ENCODE data around the gene SPATA12.

SPATA12 gene

DNA sequence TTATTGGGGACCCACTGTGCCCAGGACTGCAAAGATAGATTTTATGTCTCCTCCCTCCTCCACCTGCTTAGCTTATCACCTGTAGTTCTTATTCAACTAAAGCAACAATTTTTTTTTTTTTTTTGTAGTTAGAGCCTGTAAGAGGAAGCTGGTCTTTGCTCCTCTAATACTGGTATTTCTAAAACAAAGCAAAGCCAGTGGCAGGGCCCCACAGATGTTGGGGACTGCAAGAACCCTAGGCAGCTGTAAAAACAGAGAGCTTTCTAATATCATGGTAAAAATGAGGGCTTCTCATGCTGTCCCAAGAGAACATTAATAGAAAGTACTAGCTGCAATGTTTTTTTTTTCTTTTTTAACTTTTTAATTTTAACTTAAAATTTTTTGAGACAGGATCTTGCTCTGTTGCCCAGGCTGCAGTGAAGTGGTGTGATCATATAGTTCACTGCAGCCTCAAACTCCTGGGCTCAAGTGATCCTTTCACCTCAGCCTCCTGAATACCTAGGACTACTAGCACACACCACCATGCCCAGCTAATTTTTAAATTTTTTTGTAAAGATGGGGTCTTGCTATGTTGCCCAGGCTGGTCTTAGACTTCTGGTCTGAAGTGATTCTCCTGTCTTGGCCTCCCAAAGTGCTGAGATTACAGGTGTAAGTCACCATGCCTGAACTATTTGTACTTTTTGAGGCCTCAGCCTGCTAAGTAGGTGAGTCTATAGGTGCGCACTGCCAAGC lies 27.1 kb downstream of the SPATA12 start:
- TF ChIP-seq EZH2phosphoT487 (conservative IDR thresholded peaks at IDR 0.05; ENCODE audit: low read length): no peak
- TF ChIP-seq, protein P1, sequence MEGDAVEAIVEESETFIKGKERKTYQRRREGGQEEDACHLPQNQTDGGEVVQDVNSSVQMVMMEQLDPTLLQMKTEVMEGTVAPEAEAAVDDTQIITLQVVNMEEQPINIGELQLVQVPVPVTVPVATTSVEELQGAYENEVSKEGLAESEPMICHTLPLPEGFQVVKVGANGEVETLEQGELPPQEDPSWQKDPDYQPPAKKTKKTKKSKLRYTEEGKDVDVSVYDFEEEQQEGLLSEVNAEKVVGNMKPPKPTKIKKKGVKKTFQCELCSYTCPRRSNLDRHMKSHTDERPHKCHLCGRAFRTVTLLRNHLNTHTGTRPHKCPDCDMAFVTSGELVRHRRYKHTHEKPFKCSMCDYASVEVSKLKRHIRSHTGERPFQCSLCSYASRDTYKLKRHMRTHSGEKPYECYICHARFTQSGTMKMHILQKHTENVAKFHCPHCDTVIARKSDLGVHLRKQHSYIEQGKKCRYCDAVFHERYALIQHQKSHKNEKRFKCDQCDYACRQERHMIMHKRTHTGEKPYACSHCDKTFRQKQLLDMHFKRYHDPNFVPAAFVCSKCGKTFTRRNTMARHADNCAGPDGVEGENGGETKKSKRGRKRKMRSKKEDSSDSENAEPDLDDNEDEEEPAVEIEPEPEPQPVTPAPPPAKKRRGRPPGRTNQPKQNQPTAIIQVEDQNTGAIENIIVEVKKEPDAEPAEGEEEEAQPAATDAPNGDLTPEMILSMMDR (IDR thresholded peaks at IDR 0.05; ENCODE audit: insufficient read depth, low read length, poor library complexity, severe bottlenecking): no peak

GRCh38 chr3:57088503-57088902 lies 28.0 kb downstream of the SPATA12 start:
- no peak overlapping the region for H3K27ac ChIP-seq (ENCODE audit: low read depth, low read length)
- no peaks in the 10 kb centered on the region for H4K20me1 ChIP-seq (ENCODE audit: low read depth, low read length)
- H2AFZ ChIP-seq (ENCODE audit: low read depth, low read length, severe bottlenecking): no peak overlapping the region
- no peak overlapping the region for H3K4me2 ChIP-seq (ENCODE audit: low read depth, low read length, poor library complexity, severe bottlenecking)
- TF ChIP-seq EZH2phosphoT487 (conservative IDR thresholded peaks at IDR 0.05; ENCODE audit: low read length): no peak
- TF ChIP-seq, protein P1 (IDR thresholded peaks at IDR 0.05; ENCODE audit: insufficient read depth, low read length, poor library complexity, severe bottlenecking): no peak
- no peaks in the 10 kb centered on the region for H3K27me3 ChIP-seq (ENCODE audit: low read length)
- no peaks in the 10 kb centered on the region for H3K79me2 ChIP-seq (ENCODE audit: insufficient read depth, low read length)
- no peaks in the 10 kb centered on the region for H3K9me2 ChIP-seq (replicated peaks; ENCODE audit: insufficient read depth, low read length)
- H3K9ac ChIP-seq (ENCODE audit: low read length): no peak overlapping the region
- no peaks in the 10 kb centered on the region for H3K36me3 ChIP-seq (ENCODE audit: low read length)
- H3K4me3 ChIP-seq (ENCODE audit: insufficient read depth, low read length, poor library complexity, severe bottlenecking): no peak overlapping the region
- no peaks in the 10 kb centered on the region for H3F3A ChIP-seq (ENCODE audit: insufficient read depth)
- H3K9me3 ChIP-seq (ENCODE audit: insufficient read depth, low read length): no peaks in the 10 kb centered on the region

More for the DNA sequence above, 27.1 kb downstream of the SPATA12 start:
- Histone ChIP-seq H3K27me3 (ENCODE audit: low read length) (no peaks in the 10 kb centered on the region), H3K9ac (ENCODE audit: low read length) (no peak overlapping the region), H3K27ac (ENCODE audit: low read depth, low read length) (no peak overlapping the region), H3K4me3 (ENCODE audit: insufficient read depth, low read length, poor library complexity, severe bottlenecking) (no peak overlapping the region), H4K20me1 (ENCODE audit: low read depth, low read length) (no peaks in the 10 kb centered on the region), H3F3A (ENCODE audit: insufficient read depth) (no peaks in the 10 kb centered on the region), H3K9me2 (replicated peaks; ENCODE audit: insufficient read depth, low read length) (no peaks in the 10 kb centered on the region), H3K36me3 (ENCODE audit: low read length) (no peaks in the 10 kb centered on the region), H3K9me3 (ENCODE audit: insufficient read depth, low read length) (no peaks in the 10 kb centered on the region), H2AFZ (ENCODE audit: low read depth, low read length, severe bottlenecking) (no peak overlapping the region), H3K4me2 (ENCODE audit: low read depth, low read length, poor library complexity, severe bottlenecking) (no peak overlapping the region), H3K79me2 (ENCODE audit: insufficient read depth, low read length) (no peaks in the 10 kb centered on the region)

GRCh38 chr3:57089043-57089442 lies 28.6 kb downstream of the SPATA12 start:
- TF ChIP-seq EZH2phosphoT487 (conservative IDR thresholded peaks at IDR 0.05; ENCODE audit: low read length): no peak
- TF ChIP-seq, protein P1 (IDR thresholded peaks at IDR 0.05; ENCODE audit: insufficient read depth, low read length, poor library complexity, severe bottlenecking): no peak
- H3K79me2 ChIP-seq (ENCODE audit: insufficient read depth, low read length): no peaks in the 10 kb centered on the region
- H3K4me3 ChIP-seq (ENCODE audit: insufficient read depth, low read length, poor library complexity, severe bottlenecking): no peak overlapping the region
- no peaks in the 10 kb centered on the region for H3K9me2 ChIP-seq (replicated peaks; ENCODE audit: insufficient read depth, low read length)
- no peaks in the 10 kb centered on the region for H3K27me3 ChIP-seq (ENCODE audit: low read length)
- H3F3A ChIP-seq (ENCODE audit: insufficient read depth): no peaks in the 10 kb centered on the region
- H4K20me1 ChIP-seq (ENCODE audit: low read depth, low read length): no peaks in the 10 kb centered on the region
- H3K27ac ChIP-seq (ENCODE audit: low read depth, low read length): no peak overlapping the region
- no peaks in the 10 kb centered on the region for H3K36me3 ChIP-seq (ENCODE audit: low read length)
- H2AFZ ChIP-seq (ENCODE audit: low read depth, low read length, severe bottlenecking): no peak overlapping the region
- H3K9me3 ChIP-seq (ENCODE audit: insufficient read depth, low read length): no peaks in the 10 kb centered on the region
- no peak overlapping the region for H3K9ac ChIP-seq (ENCODE audit: low read length)
- H3K4me2 ChIP-seq (ENCODE audit: low read depth, low read length, poor library complexity, severe bottlenecking): no peak overlapping the region
